Stomach (tissue), 4 donors: ENCODE data around the gene UNC5B.

ENCODE experiments used
- EP300 ChIP-seq: sonication (generic); formaldehyde crosslinking; IDR thresholded peaks from one replicate; pipeline ENCODE4 v1.6.1; 2017; ENCODE audit warnings: antibody characterized with exemption
- POLR2A ChIP-seq, 4 donors: fragments of 450-650 bp; IDR thresholded peaks; one replicate each; pipeline ENCODE4 v1.6.1; 2016; ENCODE audit warnings: antibody characterized with exemption in 4 of 4, control low read depth in 2 of 4, mild to moderate bottlenecking in 1 of 4, moderate library complexity in 1 of 4
- POLR2AphosphoS5 ChIP-seq, 3 donors: sonication (generic); formaldehyde crosslinking; IDR thresholded peaks; one replicate each; pipeline ENCODE4 v1.6.1; 2016; ENCODE audit warnings: antibody characterized with exemption in 3 of 3
- TF ChIP-seq, protein P1 (sequence below), 7 experiments: fragments of 450-650 bp in 4 of 7; fragments of 200-600 bp in 3 of 7; sonication (generic) in 3 of 7; IDR thresholded peaks; one replicate each; pipeline ENCODE4 v1.5.1; 2016 to 2019; ENCODE audit warnings: antibody characterized with exemption in 7 of 7, control low read depth in 2 of 7, mild to moderate bottlenecking in 1 of 7

DNA sequence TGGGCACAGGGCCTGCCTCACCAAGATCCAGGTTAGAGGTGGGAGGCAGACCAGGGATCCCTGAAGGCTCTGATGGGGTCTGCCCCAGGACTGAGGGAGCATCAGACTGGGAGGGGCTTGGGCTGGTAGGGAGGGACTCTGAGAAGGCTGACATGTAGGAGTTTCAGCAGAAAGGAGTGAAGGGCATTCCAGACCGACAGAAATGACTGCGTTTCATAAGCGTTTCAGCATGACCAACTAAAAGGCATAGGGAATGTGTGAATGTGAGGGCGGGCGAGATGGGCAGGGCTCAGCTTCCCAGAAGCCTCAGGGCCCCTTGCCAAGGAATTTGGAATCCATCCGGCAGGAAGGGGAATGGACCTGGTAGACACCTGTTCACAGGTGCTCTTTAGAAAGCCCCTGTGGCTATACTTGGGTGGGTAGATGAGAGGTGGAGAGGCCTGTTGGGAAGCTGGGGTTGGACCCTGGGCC lies 81.8 kb downstream of the UNC5B start:
- TF ChIP-seq, protein P1, sequence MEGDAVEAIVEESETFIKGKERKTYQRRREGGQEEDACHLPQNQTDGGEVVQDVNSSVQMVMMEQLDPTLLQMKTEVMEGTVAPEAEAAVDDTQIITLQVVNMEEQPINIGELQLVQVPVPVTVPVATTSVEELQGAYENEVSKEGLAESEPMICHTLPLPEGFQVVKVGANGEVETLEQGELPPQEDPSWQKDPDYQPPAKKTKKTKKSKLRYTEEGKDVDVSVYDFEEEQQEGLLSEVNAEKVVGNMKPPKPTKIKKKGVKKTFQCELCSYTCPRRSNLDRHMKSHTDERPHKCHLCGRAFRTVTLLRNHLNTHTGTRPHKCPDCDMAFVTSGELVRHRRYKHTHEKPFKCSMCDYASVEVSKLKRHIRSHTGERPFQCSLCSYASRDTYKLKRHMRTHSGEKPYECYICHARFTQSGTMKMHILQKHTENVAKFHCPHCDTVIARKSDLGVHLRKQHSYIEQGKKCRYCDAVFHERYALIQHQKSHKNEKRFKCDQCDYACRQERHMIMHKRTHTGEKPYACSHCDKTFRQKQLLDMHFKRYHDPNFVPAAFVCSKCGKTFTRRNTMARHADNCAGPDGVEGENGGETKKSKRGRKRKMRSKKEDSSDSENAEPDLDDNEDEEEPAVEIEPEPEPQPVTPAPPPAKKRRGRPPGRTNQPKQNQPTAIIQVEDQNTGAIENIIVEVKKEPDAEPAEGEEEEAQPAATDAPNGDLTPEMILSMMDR (IDR thresholded peaks at IDR 0.05): no peak
- no peak for TF ChIP-seq EP300
- no peak for TF ChIP-seq POLR2AphosphoS5 (IDR thresholded peaks at IDR 0.05)
- TF ChIP-seq POLR2A (IDR thresholded peaks at IDR 0.05): no peak
